Right lung (tissue), 5 donors: ENCODE results near the gene KLHL36. TPM values are rescaled to one million over a fixed set of nuclear protein-coding genes. Genes with fewer than 3 reads are reported as not detected.
"Not testable (repeated sequence)": the region's sequence is repeated elsewhere in the genome, so short reads cannot be mapped to it uniquely, and the experiment has no call there.

Experiments used
- DNase-seq, 2 donors: peaks; one replicate each; pipeline ENCODE4 v3.0.0-alpha.2; 2013
- polyA plus RNA-seq, 5 donors: library from polyadenylated mRNA; unstranded; fragments of 120-200 nt; gene quantifications; one replicate each; pipeline versions ENCODE4 v1.2.1 to v1.2.3, GENCODE V29; 2013; ENCODE audit warnings: inconsistent platforms in 1 of 5, low replicate concordance in 1 of 5; ENCODE audit not compliant: insufficient read length in 5 of 5, insufficient read depth in 1 of 5

KLHL36 gene
- polyA plus RNA-seq, 5 donors = 18.6 to 28.3 (median 24.9) TPM

DNA sequence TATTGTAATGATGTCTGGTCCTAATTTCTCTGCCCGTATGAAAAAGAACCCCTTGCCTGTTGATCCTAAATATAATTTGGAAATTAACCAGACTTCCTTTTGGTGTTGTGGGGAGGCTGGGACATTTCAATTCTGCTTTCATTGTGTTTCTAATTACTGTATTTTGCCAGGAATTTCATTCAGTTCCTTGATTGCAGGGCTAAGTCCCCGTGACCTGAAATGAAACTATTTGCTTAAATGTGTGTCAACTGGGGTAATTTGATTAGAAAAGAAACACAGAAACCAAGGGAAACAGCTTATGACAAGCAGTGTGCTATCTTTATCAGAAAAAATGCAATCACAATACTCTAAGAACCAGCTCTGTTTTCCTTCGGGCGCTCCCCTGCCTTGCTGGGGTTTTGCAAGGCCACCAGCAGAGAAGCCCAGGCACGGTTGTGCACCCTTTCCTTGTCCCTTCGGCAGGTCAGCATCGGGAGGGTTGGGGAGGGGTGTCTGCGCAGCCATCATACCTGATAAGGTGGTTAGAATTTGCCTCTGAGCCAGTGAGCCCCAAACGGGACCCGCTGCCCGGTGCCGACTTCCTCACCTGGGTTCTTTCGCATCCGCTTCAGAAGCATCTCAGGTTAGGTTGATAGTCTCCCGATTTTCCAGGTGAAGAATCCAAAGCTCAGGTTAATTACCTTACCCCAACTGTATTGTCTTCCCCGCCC, 19.4 kb downstream of the KLHL36 start:
- no peak for DNase-seq

DNA sequence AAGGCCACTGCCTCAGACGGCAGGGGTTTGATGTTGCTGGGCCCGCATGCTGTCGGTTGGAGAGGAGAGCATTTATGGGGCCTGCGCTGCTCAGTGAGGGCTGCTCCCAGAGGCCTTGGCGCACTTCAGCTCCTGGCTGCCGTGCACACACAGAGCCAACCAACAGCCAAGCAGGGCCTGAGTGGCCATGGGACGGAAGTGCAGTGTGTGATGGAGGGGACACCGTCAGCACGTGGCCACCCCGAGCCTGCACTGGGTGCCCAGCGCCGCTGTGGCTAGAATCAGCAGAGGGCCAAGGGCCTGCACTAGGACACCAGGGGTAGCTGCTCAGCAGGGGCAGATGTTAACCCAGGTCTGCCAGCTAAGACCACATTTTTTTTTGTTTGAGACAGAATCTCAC, 21.8 kb downstream of the KLHL36 start:
- no peak for DNase-seq

DNA sequence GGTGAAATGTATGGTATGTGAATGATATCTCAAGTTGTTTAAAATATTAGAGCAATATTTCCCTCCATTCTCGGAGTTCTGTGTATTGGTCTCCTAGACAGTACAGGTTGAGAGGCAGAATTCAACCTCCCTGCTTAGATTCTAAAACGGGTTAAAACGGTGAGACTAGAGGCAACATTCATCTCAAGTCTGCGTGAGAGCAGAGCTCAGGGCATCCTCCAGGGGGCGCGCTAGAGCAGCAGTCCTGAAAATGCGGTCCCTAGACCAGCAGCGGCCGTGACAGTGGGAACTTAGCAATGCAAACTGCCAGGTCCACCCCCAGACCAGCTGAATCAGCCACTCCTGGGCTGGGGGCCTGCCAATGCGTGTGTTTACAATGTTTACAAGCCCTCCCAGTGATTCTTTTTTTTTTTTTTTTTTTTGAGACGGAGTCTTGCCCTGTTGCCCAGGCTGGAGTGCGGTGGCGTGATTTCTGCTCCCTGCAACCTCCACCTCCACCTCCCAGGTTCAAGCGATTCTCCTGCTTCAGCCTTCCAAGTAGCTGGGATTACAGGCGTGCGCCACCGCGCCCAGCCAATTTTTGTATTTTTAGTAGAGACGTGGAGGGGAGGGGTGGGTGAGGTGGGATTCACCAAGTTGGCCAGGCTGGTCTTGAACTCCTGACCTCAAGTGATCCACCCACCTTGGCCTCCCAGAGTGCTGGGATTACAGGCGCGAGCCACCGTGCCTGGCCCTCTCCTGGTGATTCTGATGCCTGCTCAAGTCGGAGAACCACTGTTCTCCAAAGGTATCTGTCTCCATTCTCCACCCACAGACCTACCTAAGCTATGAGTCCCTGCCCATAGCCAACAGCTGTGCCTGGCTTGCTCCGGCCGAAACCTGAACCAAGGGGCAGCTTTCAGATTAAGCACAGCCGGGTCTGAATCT, 24.2 kb downstream of the KLHL36 start:
- DNase-seq = peak; percentile 23 to 50

DNA sequence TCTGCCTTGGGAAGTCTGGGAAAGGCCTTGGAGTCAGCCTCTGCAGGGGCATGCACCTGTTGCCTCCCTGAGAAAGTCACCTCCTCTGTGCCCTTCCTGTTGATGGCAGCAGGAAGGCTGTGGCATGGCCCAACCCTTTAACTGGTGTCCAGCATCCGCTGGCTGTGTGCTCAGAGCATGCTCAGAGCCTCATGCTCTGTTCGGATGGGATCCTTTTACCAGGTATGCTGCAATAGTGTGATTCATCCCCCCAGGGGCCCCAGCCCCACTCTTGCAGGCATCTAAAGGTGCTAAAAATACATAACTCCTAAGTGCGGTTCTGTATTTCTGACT, 24.9 kb downstream of the KLHL36 start:
- DNase-seq = no peak

DNA sequence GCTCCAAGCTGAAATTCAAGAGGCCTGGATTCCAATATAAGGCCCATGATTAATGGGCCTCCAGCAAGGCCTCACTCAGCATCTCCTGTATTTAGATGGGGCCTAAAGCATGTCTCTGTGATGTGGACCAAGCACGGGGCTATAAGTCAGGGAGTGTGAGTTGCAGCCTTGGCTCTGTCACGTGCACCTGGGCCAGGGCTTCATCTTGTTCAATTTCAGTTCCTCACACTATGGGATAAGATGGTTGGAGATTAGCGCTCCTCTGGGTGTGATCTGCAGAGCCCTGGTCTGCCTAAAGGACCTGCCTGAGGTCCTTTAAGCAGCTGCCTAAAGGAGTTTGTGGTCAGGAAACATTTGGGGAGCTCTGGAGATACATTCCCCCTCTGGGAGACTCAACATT, 25.2 kb downstream of the KLHL36 start:
- DNase-seq = no peak

DNA sequence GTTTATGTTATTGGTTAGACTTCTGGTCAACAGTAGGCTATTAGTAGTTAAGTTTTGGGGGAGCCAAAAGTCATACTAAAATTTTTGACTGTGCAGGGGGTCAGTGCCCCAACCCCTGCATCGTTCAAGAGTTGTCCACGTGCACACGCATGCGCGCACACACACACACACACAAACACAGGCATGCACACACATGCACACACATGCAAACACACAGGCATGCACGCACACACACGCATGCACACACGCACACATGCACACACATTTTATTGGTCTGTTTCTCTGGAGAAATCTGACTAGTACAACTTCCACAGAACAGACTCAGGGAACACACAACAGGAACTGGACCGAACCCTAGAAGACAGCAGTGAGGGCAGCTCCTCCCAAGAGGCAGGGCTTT, 27.1 kb downstream of the KLHL36 start:
- DNase-seq = no peak

DNA sequence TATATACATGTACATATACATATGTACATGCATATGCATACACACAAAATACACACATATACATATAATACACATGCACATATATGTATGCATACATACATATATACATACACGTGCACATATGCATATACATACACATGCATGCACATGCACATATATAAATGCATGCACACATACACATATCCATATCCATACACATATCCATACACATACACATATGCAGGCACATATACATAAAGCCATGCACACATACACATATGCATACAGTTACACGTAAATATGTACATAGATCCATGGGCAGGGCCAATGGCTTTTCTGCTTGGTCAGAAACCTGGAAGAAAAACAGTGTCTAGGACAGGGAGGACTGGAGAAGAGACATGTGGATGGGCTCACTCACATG, 27.6 kb downstream of the KLHL36 start:
- DNase-seq = no peak

DNA sequence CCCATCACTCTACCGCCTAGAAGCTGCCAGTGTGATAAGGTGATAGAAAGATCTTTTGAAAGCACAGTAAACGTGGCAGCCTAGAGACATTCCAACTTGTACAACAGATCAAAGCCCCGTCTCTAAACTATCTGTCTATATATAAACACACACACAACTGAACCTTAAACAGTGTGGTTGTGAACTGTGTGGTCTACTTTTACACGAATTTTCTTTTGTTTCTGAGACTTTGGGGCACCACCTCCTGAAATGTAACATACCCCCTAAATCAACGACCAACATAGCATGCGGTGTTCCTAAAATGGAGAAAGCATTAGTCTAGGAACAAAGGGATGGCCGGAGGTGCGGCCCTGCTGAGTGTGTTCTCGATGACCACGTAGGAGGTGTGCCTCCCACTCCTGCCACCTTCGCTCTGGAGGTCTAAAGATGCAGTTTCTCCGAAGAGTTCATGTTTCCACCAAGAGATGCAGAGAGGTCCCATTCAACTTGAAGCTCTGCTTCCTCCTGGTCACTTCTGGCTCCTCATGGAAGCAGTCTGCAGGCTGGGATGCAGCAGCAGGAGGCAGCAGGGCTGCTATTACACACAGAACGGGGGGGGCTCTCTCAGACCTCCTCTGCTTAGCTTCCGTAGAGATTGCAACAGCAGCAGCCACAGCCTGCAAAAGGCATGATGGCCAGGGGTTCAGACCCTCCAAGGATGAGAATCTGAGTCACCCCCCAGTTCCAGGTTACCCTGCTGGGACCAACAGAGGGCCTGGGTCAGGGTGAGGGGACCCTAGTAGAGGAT, 28.9 kb downstream of the KLHL36 start:
- DNase-seq = no peak

DNA sequence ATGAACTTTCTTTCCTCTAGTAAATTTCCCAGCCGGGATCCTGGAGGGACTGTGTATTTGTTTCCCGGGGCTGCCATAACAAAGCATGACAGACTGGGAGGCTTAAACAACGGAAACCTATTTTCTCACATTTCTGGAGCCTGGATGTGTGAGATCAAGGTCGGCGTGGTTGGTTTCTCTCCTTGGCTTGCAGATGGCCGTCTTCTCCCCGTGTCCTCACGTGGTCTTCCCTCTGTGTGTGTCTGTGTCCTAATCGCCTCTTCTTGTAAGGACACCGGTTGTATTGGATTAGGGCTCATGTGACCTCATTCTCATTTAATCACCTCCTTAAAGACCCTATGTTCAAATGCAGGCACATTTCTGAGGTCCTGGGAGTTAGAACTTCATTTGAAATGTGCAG, 29.5 kb downstream of the KLHL36 start:
- no peak for DNase-seq

DNA sequence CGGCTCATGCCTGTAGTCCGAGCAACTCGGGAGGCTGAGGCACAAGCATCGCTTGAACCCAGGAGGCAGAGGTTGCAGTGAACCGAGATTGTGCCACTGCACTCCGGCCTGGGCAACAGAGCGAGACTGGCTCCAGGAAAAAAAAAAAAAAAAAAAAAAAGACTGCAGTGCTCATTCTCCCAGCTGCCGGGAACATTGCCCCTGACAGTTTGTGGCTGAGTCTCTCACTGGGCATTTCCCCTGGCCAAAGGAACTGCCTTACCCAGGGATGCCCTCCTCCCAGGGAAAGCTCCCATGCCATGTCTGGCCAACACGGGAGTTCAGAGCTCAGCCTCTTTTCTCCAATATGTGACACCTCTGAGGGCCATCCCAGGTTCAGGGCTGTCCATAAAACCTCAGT, 30.2 kb downstream of the KLHL36 start:
- no peak for DNase-seq

DNA sequence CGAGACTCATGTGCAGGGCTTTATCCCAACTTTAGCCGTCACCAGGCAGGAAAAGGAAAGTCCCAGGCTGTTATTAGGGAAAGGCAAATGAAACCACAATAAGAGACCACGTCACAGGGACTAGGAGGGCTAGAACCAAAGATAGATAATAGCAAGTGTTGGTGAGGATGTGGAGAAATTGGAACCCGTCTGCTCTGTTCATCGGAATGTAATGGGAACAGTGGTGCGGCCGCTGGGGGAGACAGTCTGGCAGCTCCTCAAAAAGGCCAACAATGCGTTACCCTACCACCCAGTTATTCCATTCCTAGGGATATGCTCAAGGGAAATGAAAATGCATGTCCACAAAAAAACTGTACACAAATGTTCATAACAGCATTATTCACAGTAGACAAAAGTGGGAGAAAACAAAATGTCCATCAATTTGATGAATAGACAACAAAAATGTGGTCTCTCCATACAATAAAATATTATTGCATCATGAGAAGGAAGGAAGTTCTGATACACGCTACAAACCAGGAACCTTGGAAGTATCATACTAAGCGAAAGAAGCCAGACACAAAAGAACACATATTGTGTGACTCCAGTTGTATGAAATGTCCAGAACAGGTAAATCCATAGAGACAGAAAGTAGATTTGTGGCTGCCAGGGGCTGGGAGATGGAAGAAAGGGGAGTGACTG, 32.0 kb downstream of the KLHL36 start:
- no peak for DNase-seq

DNA sequence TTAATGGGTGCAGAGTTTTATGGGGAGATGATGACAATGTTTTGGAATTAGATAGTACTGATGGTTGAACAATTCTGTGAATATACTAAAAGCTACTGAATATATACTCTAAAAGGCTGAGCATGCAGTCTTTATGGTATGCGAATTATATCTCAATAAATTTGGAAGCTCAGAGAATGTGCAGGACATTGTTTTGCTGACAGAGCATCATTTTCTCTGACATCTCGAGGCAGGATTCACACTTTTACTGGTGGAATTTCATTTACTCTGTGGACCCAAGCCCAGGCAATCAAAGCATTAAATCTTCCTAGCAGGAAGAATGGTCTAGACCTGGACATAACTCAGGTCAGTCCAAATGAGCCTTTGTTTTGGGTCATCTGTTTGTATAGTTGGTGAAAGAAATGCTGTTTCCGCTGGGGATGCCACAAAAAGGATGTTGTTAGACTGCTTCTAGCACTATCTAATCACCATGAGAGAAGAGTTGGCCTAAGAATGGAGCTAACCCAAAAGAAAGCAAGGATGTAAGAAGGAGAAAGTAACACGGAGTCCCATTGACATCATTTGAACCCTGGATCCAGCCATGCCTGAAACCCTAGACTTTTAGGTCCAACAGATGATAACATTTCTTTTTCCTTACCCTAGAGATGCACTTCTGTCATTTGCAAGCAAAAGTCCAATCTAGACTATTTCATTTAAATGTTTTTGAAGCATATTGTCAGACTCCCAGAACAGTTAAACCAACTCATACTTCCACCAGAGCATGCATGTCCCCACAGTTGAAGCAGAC, 32.7 kb downstream of the KLHL36 start:
- DNase-seq = no peak

DNA sequence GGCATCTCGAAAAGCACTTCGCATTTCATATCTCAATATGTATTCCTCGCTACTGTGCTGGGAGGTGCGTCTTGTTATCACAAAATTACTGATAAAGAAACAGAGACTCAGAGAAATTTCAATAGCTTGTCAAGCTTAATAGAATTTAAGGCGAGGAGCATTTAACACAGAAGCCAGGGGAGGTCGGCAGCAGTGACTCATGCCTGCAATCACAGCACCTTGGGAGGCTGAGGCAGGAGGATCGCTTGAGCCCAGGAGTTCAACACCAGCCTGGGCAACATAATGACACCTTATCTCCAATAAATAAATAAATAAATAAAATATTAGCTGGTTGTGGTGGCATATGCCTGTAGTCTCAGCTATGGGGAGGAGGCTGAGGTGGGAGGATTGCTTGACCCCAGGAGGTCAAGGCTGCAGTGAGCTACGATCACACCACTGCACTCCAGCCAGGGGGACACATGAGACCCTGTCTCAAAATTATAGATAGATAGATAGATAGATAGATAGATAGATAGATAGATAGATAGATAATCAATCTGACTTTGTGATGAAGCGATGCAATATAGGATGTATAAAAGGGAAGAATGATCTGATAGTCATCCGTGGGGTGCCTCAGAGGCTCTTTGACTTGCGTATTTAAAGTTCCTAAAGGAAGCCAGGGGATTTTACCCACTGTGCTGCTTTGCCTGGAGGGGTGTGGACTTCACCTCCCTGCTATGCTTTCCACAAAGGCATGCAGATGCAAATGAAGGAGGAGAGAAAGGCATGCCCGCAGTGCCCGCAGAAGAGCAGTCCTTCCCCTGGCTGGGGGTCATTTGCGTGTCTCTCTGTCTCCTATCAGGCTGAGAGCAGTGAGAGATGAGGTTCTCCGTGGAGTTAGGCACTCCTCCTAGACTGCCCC, 35.6 kb downstream of the KLHL36 start:
- no peak for DNase-seq

DNA sequence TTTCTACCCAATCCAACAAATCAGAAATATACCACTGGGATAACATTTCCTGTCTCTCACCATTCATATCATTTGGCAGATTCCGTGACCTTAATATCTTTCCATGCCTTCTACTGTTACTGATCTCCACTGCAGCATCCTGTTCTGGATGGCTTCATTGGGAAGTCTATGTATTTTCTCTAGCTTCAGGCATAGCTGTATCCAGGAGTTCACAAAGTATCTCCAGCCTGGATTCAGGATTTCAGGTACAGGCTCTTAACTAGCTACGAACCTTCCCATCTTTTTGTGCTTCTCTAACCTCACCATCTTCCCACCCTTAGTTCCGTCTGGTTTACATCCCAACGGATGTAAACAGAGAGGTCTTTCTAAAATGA, 36.3 kb downstream of the KLHL36 start:
- DNase-seq = no peak

DNA sequence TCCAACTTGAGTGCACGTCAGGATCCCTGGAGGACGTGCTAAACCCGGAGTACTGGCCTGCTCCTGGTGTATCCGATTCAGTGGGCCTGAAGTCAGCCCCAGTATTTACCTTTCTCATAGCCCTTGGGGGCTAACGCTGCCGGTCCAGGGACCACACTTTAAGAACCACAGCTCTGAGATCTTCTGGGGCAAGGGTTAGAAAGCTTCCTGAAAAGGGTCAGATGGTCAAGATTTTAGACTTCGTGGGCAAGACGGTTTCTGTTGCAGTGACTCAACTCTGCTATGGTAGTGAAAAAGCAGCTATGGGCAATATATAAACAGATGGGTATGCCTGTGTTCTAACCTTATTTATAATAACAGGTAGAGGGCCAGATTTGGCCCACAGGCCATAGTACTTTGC, 36.9 kb downstream of the KLHL36 start:
- DNase-seq = no peak

DNA sequence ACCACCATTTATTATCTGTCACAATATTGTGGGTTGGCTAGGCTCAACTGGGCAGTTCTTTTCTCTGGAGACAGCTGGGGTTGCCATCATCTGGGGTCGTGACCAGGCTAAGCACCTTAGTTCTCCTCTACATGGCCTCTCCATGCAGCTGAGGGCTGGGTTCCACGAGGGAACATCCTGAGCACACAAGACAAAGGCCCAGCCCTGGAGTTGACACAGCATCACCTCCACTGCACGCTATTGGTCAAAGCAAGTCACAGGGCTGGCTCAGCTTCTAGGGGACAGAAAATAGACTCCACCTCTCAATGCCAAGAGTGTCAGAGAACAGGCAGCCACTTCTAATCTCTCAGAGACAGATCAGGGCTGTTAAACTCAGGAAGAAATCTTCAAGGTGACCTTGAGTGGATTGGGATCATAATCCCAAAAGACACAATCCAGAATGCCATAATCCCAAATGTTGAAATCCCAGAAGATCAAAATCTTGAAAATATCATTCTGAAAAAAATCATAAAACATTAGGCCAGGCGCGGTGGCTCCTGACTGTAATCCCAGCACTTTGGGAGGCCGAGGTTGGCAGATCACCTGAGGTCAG, 38.5 kb downstream of the KLHL36 start:
- no peak for DNase-seq

DNA sequence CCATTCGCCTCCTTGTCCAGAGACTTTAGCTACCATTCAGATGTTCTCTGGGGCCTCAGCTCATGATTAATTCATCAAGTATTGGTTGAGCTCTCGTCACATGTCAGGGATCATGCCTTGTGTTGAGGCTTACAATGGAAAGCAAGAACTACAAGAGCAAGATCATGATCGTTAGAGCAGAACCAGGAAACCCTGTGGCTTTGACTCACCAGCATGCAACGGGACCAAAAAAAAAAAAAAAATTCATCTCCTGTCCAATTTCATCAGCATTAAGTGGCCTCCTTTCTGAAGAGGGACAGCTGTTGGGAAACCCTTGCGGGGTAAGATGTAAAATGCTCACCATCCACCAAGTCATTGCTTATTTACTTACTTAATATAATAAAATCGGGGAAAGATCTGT, 39.4 kb downstream of the KLHL36 start:
- DNase-seq = no peak

DNA sequence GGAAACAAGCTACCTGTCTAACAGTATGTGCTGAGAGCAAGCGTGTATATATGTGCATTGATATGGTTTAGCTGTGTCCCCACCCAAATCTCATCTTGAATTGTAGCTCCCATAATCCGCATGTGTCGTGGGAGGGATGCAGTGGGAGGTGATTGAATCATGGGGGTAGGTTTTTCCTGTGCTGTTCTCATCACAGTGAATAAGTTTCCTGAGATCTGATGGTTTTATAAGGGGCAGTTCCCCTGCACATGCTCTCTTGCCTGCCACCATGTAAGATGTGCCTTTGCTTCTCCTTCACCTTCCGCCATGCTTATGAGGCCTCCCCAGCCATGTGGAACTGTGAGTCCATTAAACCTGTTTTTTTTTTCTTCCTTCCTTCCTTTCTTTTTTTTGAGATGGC, 39.9 kb downstream of the KLHL36 start:
- not testable (repeated sequence) for DNase-seq

DNA sequence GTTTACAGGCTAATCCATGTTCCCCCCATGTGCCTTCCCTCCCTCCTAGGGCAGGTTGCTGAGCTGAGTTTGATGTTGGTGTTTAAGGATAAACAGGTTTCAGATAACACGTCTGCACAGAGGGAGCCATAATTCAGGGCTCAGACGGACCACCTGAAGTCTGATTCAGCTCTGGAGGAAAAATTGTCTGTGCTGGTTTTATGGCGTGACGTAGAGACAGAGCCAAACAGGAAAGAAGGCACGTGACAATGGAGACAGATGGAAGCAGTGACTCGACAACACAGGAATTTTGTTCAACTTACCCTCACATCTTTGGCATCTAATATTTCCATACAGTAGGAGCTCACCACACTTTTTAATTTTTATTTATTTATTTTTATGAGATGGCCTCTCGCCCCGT, 40.8 kb downstream of the KLHL36 start:
- DNase-seq = no peak
